ENCODE results near the gene HOXD13.

HOXD13 gene

GRCh38 chr2:176081376-176081836 is 11.1 kb upstream of the HOXD13 start:
- no peak for DNase-seq

GRCh38 chr2:176081837-176082524 is 10.5 kb upstream of the HOXD13 start:
- DNase-seq: no peak

- DNase-seq: no peak
Observed at GRCh38 chr2:176082525-176082823, 10.0 kb upstream of the HOXD13 start.

GRCh38 chr2:176082824-176083751 is 9.4 kb upstream of the HOXD13 start:
- no peak for DNase-seq

GRCh38 chr2:176083796-176084261 is 8.7 kb upstream of the HOXD13 start, which contains the start of gene EVX2:
TSS of gene EVX2 (minus strand) at chr2:176083962. CDS start at chr2:176083776, 186 bp downstream.
- DNase-seq: no peak

- no peak for DNase-seq
Observed at GRCh38 chr2:176084611-176085119, 7.9 kb upstream of the HOXD13 start.

- DNase-seq: no peak
Observed at GRCh38 chr2:176085120-176085788, 7.3 kb upstream of the HOXD13 start.

- peak; percentile 63 for DNase-seq
Observed at GRCh38 chr2:176085861-176086771, 6.4 kb upstream of the HOXD13 start.

- no peak for DNase-seq
Observed at GRCh38 chr2:176087330-176088047, 5.0 kb upstream of the HOXD13 start.

GRCh38 chr2:176088048-176088936 is 4.2 kb upstream of the HOXD13 start:
- peak; percentile 5 for DNase-seq

- DNase-seq: no peak
Observed at GRCh38 chr2:176088937-176089842, 3.3 kb upstream of the HOXD13 start.

GRCh38 chr2:176089843-176090395 is 2.6 kb upstream of the HOXD13 start:
- DNase-seq: no peak

- DNase-seq: no peak
Observed at GRCh38 chr2:176090862-176091261, 1.7 kb upstream of the HOXD13 start.

- DNase-seq: no peak
Observed at GRCh38 chr2:176091329-176092258, 927 bp upstream of the HOXD13 start.

GRCh38 chr2:176093145-176093897 is 800 bp downstream of the HOXD13 start:
- no peak for DNase-seq

GRCh38 chr2:176093898-176094249 is 1.4 kb downstream of the HOXD13 start:
- no peak for DNase-seq

GRCh38 chr2:176094349-176094748 is 1.8 kb downstream of the HOXD13 start:
- DNase-seq: no peak

All from midbrain (tissue), 1 donor.